ENCODE measurements around the gene CLEC2A. TPM values are rescaled to one million over a fixed set of nuclear protein-coding genes. Genes with fewer than 3 reads are reported as not detected.

The CLEC2A gene
- total and polyA plus RNA-seq, 2 donors from 2014 or later, result not detected

DNA sequence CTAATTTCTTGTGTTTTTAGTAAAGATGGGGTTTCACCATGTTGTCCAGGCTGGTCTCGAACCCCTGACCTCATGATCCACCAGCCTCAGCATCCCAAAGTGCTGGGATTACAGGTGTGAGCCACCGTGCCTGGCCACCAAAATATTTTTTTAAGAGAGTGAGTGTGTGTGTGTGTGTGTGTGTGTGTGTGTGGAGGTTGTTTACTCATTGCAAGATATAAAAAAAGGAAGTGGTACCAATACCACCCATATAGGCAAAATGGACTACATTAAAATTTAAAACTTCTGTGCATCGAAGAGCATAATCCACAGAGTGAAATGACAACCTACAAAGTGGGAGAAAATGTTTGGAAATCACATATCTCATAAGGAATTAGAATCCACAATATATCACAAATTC is 15.5 kb upstream of the CLEC2A start:
- no peak for FAIRE-seq
- no peak for DNase-seq
- Histone ChIP-seq H3K36me3 (ENCODE audit: control insufficient read depth in 2 of 3, insufficient read depth in 3 of 3, low read length in 3 of 3) (no peaks in the 10 kb centered on the region), H3K9ac (ENCODE audit: low read length in 3 of 3) (no peak overlapping the region), H3K4me1 (ENCODE audit: control insufficient read depth in 2 of 3, insufficient read depth in 2 of 3, low read depth in 1 of 3, low read length in 3 of 3) (no peaks in the 10 kb centered on the region), H3K4me3 (ENCODE audit: low read length in 3 of 3) (no peak overlapping the region), H3K9me3 (ENCODE audit: control insufficient read depth in 2 of 3, insufficient read depth in 1 of 3, low read length in 3 of 3) (no peaks in the 10 kb centered on the region), H3K27ac (ENCODE audit: low read depth in 2 of 2, low read length in 2 of 2) (no peak overlapping the region), H3K27me3 (ENCODE audit: control insufficient read depth, insufficient read depth, low read length) (no peaks in the 10 kb centered on the region)
- TF ChIP-seq, protein P1, sequence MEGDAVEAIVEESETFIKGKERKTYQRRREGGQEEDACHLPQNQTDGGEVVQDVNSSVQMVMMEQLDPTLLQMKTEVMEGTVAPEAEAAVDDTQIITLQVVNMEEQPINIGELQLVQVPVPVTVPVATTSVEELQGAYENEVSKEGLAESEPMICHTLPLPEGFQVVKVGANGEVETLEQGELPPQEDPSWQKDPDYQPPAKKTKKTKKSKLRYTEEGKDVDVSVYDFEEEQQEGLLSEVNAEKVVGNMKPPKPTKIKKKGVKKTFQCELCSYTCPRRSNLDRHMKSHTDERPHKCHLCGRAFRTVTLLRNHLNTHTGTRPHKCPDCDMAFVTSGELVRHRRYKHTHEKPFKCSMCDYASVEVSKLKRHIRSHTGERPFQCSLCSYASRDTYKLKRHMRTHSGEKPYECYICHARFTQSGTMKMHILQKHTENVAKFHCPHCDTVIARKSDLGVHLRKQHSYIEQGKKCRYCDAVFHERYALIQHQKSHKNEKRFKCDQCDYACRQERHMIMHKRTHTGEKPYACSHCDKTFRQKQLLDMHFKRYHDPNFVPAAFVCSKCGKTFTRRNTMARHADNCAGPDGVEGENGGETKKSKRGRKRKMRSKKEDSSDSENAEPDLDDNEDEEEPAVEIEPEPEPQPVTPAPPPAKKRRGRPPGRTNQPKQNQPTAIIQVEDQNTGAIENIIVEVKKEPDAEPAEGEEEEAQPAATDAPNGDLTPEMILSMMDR (IDR thresholded peaks at IDR 0.05; ENCODE audit: borderline replicate concordance, extremely low read depth, insufficient read depth), result no peak
- intact Hi-C loops (cut with DNase I), result no loop called here

DNA sequence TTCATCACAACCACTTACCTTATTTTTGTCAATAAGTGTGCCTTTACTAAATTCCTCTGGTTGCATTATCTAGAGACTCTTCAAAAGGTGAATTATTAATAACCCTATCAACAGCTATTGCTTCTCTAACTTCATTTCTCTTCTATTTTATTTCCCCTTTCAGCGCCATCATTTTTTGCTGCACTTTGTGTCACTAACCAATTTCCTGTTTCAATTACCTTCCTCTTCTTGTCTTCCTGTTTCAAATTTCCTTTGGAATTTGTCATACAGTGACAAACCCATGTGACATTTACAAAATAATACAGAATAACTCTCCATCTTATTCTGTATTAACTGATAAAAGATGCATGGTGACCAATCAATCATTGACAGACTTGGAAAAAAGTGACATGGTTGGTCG is 12.2 kb upstream of the CLEC2A start:
- Histone ChIP-seq H3K4me3 (ENCODE audit: low read length in 3 of 3) (no peak overlapping the region), H3K9ac (ENCODE audit: low read length in 3 of 3) (no peak overlapping the region), H3K4me1 (ENCODE audit: control insufficient read depth in 2 of 3, insufficient read depth in 2 of 3, low read depth in 1 of 3, low read length in 3 of 3) (no peaks in the 10 kb centered on the region), H3K36me3 (ENCODE audit: control insufficient read depth in 2 of 3, insufficient read depth in 3 of 3, low read length in 3 of 3) (no peaks in the 10 kb centered on the region), H3K27me3 (ENCODE audit: control insufficient read depth, insufficient read depth, low read length) (no peaks in the 10 kb centered on the region), H3K27ac (ENCODE audit: low read depth in 2 of 2, low read length in 2 of 2) (no peak overlapping the region), H3K9me3 (ENCODE audit: control insufficient read depth in 2 of 3, insufficient read depth in 1 of 3, low read length in 3 of 3) (no peaks in the 10 kb centered on the region)
- DNase-seq (no peak), FAIRE-seq (no peak)
- TF ChIP-seq, protein P1 (IDR thresholded peaks at IDR 0.05; ENCODE audit: borderline replicate concordance, extremely low read depth, insufficient read depth), result no peak
- intact Hi-C loops (cut with DNase I), result no loop called here

DNA sequence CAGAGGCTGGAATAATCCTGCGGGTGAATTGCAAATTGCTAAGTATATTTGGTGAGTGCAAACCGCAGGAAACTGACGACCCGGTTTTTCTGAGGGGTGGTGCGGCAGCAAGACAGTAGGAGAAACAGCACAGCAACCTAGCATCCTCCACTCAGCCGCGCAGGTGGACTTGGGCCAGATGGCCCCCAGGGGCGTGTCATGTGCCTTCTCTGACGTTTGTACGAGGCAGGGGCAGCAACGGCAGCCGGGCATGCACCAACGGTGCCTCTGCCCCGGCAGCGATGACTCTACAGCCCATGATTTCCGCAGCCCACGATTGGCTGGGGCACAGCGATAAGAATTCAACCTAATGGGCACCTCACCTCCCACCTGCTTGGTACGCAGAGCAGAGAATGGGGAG is 11.1 kb upstream of the CLEC2A start:
- H3K36me3 ChIP-seq (ENCODE audit: control insufficient read depth in 2 of 3, insufficient read depth in 3 of 3, low read length in 3 of 3), result no peaks in the 10 kb centered on the region
- TF ChIP-seq, protein P1 (IDR thresholded peaks at IDR 0.05; ENCODE audit: borderline replicate concordance, extremely low read depth, insufficient read depth), result no peak
- FAIRE-seq, result no peak

DNA sequence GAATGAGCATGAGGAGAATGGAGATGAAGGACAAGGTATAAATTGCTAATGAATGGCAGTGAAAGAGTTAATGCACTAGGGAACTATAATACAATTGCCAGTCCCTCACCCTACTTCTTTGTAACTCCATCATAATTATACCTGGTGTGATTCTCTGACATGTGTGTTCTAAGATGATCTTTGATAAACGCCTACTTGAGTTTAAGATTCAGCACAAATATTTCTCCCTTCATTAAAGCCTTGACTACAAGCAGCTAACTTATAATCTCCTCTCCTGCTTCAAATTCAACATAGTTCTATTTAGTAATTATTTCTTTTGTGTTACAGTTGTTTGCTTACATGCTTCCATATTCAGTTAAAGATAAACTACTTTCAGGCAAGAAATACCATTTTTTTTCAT is 9.7 kb upstream of the CLEC2A start:
- H3K9me3 ChIP-seq (ENCODE audit: control insufficient read depth in 2 of 3, insufficient read depth in 1 of 3, low read length in 3 of 3), result no peaks in the 10 kb centered on the region
- H3K4me3 ChIP-seq (ENCODE audit: low read length in 3 of 3), result no peak overlapping the region
- TF ChIP-seq, protein P1 (IDR thresholded peaks at IDR 0.05; ENCODE audit: borderline replicate concordance, extremely low read depth, insufficient read depth), result no peak
- no peaks in the 10 kb centered on the region for H3K27me3 ChIP-seq (ENCODE audit: control insufficient read depth, insufficient read depth, low read length)
- H3K9ac ChIP-seq (ENCODE audit: low read length in 3 of 3), result no peak overlapping the region
- H3K27ac ChIP-seq (ENCODE audit: low read depth in 2 of 2, low read length in 2 of 2), result no peak overlapping the region
- H3K4me1 ChIP-seq (ENCODE audit: control insufficient read depth in 2 of 3, insufficient read depth in 2 of 3, low read depth in 1 of 3, low read length in 3 of 3), result no peaks in the 10 kb centered on the region
- H3K36me3 ChIP-seq (ENCODE audit: control insufficient read depth in 2 of 3, insufficient read depth in 3 of 3, low read length in 3 of 3), result no peaks in the 10 kb centered on the region
- no peak for FAIRE-seq
- DNase-seq, result no peak
- intact Hi-C loops (cut with DNase I), result no loop called here

More for the DNA sequence above, 11.1 kb upstream of the CLEC2A start:
- Histone ChIP-seq H3K27ac (ENCODE audit: low read depth in 2 of 2, low read length in 2 of 2) (no peak overlapping the region), H3K9me3 (ENCODE audit: control insufficient read depth in 2 of 3, insufficient read depth in 1 of 3, low read length in 3 of 3) (no peaks in the 10 kb centered on the region), H3K27me3 (ENCODE audit: control insufficient read depth, insufficient read depth, low read length) (no peaks in the 10 kb centered on the region), H3K4me3 (ENCODE audit: low read length in 3 of 3) (no peak overlapping the region), H3K4me1 (ENCODE audit: control insufficient read depth in 2 of 3, insufficient read depth in 2 of 3, low read depth in 1 of 3, low read length in 3 of 3) (no peaks in the 10 kb centered on the region), H3K9ac (ENCODE audit: low read length in 3 of 3) (no peak overlapping the region)
- intact Hi-C loops (cut with DNase I), result no loop called here
- DNase-seq, result peak in 2 of 5 donors; percentile 24 to 61

Data from kidney (tissue), 14 donors.